Right kidney (tissue), 1 donor: ENCODE data around the gene SNCB.

Experiments
- DNase-seq: peaks from one replicate; pipeline ENCODE4 v3.0.0-alpha.2; 2016

Gene SNCB

DNA sequence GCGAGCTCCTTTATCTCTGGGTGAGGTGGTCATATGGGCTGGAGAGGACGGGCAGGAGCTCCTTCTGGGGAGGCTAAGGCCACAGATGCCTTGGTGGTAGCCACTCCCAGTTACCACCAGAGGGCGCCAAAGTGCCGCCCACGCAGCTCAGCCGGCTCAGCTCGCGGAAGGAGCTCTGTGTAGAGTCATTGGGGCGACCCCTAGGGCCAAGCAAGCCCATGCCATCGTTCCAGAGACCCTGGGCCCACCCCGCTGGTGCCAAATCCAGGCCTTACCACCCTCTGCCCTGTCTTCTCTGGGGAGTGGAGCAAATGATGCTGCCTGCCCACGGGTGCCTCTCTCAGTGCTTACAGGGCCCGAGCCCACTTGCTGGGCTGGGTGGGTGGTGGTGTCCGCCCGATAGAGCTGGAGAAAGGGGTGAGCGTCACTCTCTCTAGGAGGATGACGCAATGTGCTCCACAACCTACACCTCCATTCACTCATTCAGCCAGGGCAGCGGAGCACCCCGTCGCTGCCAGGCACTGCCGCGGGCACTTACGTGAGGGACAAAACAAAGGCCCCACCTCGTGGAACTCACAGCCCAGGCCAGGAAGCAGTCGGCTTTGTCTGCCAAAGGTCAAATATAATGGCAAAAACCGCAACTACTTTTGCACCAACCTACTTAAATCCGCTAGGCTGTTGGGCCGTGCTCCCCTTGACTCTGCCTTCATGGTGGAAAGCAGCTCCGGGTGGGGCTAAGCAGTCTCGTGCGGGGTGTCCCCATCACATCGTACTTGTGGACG lies 30.7 kb upstream of the SNCB start:
- peak; percentile 53 for DNase-seq

DNA sequence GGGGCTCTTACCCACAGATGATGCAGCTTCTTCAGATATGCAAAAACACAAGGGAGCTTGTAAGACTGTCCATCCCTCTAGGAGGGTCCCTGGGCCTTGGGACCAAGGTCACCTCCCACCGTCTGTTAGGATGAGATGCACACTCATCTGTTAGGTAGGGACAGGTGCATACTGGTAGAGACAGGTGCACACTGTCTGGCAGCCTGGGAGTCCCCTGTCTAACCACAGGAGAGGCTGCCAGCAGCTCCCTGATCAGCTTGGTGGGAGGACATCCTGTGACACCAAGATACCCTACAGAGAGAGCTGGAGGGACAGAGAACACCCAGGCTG lies 30.2 kb upstream of the SNCB start:
- no peak for DNase-seq

DNA sequence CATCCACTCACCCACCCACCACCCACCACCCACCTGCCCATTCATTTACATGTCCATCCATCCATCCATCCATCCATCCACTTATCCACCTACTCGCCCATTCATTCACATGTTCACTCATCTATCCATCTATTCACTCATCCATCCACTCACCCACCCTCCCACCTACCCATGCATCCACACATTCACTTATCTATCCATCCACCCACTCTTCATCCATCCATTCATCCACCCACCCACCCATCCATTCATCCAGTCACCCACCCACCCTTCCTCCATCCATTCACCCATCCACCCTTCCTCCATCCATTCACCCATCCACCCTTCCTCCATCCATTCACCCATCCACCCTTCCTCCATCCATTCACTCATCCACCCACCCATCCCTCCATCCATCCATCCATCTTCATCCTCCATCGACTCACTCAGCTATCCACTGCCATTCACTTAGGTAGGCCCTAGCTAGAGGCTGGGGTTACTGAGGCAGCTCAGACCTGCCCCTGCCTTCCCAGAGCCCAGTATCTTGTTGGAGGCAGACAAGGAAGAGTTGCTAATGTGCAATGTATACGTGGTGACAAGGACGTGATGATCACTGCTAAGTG lies 29.6 kb upstream of the SNCB start:
- no peak for DNase-seq

DNA sequence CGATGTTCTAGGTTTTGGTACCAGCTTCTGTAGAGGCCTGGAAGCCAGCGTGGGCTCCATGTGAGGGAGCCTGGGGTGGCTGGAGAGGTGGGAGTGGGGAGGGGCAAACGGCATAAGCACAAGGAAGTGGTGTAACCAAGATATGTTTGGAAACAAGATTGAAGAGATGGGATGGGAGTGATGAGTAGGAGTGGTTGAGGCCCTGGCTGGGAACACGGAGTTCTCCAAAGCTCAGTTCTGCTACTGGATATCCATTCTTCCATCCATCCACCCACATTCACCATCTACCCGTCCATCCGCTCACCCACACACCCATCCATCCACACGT lies 29.1 kb upstream of the SNCB start:
- DNase-seq, result no peak

DNA sequence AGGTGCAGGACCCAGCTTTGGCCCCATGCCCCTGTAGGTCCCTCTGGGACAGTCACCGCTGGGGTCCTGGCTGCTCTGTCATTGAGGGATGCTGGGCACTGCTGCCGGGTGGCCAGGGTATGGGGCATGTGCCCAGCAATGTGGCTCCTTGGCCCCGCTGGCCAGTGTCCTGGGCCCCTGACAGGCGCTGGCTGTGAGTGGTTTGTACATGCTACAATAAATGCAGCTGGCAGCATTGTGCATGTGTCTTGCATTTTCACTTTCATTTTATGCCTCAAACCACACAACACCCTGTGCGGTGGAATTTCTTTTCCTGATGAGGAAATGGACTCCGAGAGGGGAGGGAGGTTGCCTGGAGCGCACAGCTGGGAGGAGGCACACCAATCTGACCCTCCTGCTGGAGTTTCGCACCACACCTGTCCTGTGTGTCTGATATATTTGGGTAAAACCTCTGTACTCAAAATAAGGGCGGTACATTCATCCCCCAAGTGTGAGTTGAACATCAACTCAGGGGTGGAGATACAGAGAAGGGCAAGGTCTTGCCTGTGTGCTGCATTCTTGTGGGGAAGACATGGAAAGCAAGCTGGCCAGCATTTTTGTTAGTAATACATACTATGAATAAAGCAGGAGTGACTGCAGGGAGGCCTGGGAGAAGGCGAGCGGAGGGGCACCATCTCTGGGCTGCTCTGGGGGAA lies 28.6 kb upstream of the SNCB start:
- DNase-seq, result no peak

DNA sequence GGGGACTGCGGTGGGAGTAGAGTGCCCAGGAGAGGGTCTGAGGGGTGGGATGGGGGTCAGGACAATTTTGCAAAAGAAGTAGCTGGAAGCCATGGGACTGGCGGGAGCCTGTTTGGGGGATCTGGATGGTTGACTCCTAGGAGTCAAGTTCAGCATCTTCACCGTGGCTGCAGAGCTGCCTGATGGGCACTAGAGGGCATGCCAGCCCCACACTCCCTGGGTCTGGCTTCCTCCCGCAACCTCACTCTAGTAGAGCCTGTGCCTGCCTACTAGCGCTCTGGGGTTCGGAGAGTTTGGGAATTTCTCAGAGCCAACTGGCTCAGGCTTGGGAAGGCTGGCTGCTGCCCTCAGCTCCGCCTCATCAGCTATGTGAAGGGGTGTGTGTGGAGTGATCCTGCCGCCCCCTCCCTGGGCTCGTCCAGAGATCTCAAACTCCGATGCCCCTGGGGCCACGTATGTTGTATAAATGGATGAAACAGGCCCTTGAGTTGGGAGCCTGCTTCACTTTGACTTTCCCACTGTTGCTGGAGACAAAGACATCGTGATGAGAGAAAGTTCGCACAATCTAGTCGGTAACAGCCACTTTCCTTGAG lies 27.8 kb upstream of the SNCB start:
- DNase-seq, result peak; percentile 36

DNA sequence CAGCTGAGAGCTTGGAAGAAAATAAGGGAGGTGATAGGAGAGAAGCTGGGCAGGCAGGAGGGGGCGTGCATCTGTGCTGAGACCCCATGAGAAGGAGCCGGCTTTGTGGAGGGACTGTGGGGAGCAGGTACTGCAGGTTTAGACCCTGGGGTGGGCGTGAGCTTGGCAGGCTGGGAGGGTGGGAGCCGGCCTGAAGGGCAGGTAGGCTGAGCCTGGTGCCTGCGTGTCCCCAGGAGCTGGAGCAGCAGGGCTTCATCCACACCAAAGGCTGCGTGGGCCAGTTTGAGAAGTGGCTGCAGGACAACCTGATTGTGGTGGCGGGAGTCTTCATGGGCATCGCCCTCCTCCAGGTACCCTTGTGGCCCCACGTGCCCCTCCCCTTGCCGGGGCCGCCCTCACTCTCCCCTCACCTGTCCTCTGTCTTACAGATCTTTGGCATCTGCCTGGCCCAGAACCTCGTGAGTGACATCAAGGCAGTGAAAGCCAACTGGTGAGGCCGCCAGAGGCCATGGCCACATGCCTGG lies 26.2 kb upstream of the SNCB start:
- no peak for DNase-seq

DNA sequence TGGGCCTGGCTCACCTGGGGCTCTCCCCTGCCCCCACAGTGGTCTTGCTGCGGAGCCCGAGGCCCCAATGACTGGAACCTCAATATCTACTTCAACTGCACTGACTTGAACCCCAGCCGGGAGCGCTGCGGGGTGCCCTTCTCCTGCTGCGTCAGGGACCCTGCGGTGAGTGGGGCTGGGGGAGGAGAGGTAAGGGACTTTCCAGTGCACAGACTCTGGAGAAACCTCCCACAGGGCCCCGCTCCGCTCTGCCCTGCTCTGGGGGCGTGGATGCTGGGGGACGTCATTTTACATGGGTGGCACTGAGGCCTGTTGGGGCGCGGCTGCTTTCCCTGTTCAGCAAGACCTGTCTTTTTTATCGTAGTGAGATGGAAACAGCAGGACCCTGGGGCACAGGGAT lies 24.5 kb upstream of the SNCB start:
- no peak for DNase-seq

DNA sequence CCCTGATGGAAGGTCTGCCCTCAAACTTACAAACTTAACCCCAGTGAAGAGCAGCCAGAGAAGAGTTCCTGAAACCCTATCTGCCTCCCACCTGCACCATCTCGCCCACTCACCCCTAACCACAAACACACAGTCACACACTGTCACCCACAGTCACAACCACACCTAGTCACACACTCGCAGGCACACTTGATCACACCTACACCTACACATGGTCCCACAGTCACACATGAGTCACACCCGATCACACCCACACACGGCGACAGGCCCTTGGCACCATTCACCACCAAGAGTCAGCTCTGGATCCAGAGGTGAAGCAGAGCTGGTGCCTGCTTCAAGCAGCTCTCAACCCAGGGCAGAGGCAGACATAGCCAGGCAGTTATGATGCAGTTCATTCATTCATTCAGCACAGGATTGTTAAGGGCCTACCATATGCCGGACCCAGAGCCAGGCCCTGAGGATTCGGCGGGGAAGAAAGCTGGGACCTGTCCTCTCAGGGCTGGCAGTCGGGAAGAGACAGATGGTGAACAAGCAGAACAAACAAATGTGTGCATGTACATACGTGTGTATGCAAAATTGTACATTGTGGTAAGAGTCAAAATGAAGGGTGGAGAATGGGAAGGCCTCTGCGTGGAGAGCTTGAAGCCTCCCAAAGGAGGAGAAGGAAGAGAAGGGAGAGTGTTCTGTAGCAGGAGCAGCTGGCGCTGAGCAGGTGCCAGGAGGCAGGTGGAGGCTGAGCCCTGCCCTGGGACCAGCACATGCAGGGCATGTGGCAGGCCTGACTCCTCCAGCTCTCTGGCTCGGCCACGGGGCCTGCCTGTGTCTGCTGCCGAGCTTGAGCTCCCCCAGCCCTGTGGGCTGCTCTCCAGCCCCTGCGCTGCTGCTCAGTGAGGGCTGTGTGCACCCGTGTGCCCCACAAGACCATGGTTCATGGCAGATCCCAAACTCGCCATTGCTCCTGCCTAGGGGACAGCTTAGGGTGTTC lies 23.4 kb upstream of the SNCB start:
- no peak for DNase-seq

DNA sequence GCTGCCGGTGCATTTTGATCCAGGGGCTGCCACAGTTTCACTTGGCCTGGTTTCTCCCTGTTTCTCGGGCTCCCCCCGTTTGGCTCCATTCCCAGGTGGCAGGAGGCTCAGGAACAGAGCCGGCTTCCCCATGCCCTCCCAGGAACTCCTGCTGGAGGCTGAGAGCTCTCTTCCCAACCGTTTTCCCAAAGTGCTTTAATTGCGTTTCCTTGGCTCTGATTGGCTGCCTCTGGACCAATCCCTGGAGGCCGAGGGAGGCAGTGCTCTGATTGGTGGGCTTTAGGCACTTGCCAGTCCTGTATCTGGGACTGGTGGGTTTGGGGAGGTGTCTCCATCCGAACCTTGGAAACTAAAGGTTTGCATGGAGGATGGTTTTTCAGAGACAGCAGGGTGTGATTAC lies 21.8 kb upstream of the SNCB start:
- no peak for DNase-seq

DNA sequence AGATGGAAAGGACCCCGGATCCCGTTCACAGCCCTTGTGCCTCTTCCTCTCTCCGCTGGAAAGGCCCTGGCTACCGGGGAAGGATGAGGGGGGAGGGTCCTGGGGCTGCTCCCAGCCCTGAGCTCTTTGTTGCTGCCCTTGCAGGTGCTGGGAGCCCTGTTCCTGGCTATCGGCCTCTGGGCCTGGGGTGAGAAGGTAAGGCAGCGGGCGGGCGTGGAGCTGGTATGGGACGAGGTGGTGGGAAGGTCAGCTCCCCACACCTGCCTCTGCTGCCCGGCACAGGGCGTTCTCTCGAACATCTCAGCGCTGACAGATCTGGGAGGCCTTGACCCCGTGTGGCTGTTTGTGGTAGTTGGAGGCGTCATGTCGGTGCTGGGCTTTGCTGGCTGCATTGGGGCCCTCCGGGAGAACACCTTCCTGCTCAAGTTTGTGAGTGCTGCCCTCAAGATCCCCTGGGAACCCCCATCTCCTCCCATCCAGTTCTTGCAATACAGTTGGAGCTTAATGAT lies 21.2 kb upstream of the SNCB start:
- no peak for DNase-seq

DNA sequence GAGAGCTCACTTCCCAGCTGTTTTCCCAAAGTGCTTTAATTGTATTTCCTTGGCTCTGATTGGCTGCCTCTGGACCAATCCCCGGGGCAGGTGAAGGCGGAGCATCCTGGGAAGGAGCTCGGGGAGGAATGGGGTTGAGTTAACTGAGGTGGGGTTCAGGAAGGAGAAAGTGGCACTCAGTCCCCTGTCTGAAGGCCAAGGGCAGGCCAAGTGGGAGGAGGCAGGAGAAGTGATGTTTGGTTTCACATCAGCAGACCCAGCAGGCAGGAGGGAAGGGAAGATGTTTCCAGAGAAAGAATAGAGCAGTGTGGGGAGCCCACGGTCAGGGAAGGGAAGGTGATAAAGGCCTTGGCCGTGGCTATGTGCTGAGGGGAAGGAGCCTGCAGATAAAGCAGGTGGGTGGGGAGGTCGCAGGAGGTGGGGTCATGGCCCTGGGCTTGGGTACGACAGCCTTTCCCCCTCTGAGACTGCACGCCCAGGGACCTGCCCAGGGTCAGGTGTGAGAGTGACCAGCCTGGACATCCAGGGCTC lies 20.1 kb upstream of the SNCB start:
- no peak for DNase-seq

DNA sequence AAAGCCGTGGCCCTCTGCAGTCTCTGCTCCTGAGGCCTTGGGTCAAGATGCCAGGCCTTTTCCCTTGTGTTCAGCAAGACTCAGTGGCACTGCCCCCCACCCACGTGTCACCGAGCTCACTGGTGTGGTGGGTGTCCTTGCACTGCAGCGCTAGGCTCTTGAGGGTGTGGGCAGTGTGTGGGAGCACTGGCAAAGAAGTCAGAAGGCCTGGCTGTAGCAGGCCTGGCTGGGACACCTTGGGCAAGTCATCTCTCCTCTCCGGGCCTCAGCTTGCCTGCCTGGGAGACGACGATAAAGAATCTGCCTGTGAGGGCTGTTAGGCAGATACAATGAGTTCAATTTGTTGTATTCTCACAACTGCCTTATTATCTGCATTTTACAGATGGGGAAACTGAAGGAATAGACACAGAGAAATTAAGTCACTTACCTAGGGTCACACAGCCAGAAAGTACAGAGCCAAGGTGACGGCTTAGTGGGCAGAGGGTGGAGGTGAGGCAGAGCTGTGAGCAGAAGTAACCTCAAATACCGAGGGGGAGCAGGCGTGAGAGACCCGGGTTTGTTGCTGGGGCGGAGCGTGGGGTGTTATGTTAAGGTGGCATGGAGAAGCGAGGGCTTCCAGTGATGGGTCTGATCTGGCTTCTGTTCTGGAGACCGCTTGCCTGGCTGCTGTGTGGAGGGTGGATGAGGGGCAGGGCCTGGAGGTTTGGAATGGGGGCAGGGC lies 18.3 kb upstream of the SNCB start:
- DNase-seq, result no peak

DNA sequence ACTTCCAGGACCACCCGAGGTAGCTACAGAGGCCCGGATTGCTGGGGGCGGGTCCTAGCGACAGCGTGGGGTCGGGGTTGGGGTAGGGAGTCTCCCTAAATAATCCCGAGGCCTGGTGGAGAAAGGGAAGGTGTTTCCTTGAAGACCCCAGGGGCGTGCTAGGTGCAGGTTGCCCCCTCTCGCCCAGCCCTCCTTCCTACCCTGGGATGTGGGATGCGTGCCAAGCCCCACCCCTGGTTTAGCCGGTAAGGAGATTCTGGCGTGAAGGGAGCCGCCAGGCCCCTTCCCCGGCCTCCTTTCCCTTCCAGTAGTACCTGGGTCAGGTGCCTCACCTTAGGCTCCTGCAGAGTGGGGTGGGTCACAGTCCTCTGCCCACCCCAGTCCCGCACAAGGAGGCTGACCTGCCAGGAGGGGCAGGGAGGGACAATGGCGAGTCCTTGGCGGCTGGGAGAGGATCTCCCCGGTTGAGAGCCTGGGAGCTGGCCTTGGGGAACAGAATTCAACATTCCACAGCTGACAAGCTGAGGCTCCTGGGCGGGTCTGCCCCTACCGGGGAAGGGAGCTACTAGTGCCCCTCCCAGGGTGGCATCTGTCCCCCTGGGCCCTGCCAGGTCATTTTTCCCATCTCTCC lies 17.6 kb upstream of the SNCB start:
- peak; percentile 62 for DNase-seq

DNA sequence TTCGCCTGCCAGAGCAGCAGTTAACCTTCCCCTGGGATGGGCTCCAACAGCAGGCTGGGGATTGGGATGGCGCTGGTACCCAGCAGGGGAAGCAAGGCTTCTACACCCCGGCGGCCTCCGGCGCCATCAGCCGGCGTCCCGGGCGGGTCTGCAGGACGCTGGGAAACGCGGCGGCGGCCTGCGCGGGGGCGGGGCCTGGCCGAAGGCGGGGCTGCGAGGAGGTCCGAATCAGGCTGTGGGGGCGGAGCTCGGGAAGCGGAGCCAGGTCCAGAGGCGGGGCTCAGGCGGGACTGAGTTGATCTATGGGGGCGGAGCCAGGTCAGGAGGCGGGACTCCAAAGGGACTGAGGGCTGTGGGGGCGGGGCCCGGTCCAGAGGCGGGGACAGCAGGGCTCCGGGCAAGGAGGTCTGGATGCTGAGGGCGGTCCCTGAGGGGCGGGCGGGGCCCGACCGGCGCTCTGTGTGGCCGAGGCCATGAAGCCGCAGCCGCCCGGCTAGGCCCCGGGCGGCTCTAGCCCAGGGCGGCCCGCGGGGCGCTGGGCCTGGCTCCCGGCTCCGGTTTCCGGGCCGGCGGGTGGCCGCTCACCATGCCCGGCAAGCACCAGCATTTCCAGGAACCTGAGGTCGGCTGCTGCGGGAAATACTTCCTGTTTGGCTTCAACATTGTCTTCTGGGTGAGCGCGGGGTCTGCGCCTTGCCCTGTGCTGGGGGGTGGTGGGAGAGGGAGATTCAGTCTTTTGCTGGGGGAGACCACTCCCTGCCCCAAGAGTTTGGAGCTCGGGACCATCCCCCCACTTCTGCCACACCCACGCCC lies 16.9 kb upstream of the SNCB start, which contains the start of gene TSPAN17:
TSPAN17 (plus strand) TSS at position 455 of the 813 bp plus-strand sequence; CDS start at position 587, 132 bp downstream.
- DNase-seq, result peak; percentile 95

DNA sequence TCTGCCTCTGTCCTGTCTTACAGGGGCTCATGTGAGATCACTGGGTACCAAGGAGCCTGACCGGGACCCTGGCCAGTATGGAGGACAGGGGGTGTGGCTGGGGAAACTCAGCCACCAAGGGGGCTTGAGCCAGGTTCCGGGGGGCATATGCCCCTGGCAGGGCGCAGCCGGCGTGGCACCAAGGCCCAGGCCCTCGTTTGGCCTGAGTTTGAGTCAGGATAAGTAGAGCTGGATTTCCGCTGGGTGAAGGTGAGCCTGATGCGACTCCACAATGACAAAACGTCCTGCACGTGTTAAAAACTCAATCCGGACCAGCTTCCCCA lies 16.3 kb upstream of the SNCB start:
- no peak for DNase-seq

DNA sequence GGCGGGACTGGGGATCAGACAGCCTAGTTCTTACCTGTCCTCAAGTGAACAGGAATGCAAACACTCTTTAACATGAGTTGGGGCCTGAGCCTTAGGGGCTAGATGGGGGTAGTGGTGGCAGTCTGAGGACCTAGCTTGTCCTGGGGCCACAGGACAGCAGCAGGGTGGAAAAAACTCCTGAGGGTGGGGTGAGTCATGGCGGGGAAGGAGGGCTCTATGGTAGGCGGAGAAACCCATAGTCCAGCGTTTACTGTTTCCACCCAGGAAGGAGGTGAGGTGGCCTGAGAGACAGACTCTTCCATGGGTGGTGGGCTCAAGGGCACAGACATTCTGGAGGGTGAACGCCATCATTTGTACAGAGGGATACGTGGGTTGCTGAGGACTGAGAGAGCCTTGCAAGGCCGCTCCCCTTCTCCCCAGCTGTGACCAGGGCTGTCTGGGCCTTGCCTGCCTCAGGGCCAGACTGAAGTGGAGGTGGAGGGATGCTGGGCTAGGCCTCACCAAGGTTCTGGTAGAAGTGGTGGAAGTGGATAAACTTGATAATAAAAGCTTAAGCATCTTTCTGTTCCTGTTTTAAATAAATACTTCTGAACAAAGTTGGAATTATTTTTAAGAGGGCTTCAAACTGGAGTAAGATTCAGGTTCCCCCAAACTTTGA lies 15.8 kb upstream of the SNCB start:
- DNase-seq, result no peak

DNA sequence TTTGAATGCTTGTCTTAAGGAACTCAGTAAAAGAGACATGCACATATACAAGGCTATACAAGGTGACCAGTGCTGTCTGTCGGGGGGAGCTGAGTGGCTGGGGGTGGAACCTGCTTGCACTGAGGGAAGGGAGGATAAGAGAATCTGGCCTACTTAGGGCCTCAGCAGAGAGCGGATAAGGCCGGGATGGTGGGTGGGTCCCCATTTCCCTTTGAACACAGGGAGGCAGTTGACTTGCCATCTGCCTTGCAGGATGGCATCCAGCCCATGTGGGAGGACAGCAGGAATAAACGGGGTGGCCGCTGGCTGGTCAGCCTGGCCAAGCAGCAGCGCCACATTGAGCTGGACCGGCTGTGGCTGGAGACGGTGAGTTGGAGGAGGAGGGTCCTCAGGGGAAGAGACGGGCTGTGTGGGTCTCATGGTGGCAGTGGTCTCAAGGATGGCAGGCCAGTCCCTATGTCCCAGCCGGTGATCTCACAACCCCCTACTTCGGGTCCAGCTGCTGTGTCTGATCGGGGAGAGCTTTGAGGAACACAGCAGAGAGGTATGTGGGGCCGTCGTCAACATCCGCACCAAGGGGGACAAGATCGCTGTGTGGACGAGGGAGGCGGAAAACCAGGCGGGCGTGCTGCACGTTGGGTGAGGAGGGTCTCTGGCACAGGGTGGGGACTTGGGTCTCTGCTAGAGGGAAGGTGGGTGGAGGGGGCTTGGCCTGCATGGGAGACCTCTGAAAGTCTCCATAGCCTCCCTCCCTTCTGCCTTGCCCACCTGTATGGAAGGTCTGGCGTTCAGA lies 14.7 kb upstream of the SNCB start:
- no peak for DNase-seq
